Muscle of back (tissue), 11 donors: Measurements from ENCODE around the gene CD3D. TPM values are rescaled to one million over a fixed set of nuclear protein-coding genes. Genes with fewer than 3 reads are reported as not detected.
A peak's percentile ranks its signal among the peaks of the same experiment; 100 is the strongest.
"Not testable (repeated sequence)": the region's sequence is repeated elsewhere in the genome, so short reads cannot be mapped to it uniquely, and the experiment has no call there.

ENCODE experiments used
- DNase-seq, 3 donors: peaks; one replicate each; pipeline versions ENCODE4 v3.0.0 to v3.0.0-alpha.2; 2013
- polyA plus RNA-seq, 10 donors: library from polyadenylated mRNA; unstranded; fragments of 120-200 nt; gene quantifications; one replicate each; pipeline ENCODE4 v1.2.1, GENCODE V29; 2013; ENCODE audit not compliant: insufficient read length in 10 of 10

Gene CD3D
- polyA plus RNA-seq, 10 donors = 0.29 to 16.5 (median 1.5) TPM; not detected in 6

GRCh38 chr11:118340449-118340848 lies 2.1 kb downstream of the CD3D start:
- no peak for DNase-seq

- DNase-seq = no peak
These were observed 3.1 kb downstream of the CD3D start for GRCh38 chr11:118339281-118339961.

- peak in 1 of 3 donors; percentile 19 for DNase-seq
These were observed 3.9 kb downstream of the CD3D start for GRCh38 chr11:118338637-118339061.

- no peak for DNase-seq
These were observed 7.8 kb downstream of the CD3D start for GRCh38 chr11:118334745-118335144.

- DNase-seq = no peak
These were observed 13.8 kb downstream of the CD3D start for GRCh38 chr11:118328745-118329144.

GRCh38 chr11:118325283-118325682 lies 17.2 kb downstream of the CD3D start:
- no peak for DNase-seq

GRCh38 chr11:118322721-118323120 lies 19.8 kb downstream of the CD3D start:
- DNase-seq = no peak

GRCh38 chr11:118321386-118322082 lies 21.0 kb downstream of the CD3D start:
- no peak for DNase-seq

- DNase-seq = no peak
These were observed 22.0 kb downstream of the CD3D start for GRCh38 chr11:118320515-118320914.

- no peak for DNase-seq
These were observed 23.2 kb downstream of the CD3D start for GRCh38 chr11:118319337-118319707.

- no peak for DNase-seq
These were observed 23.7 kb downstream of the CD3D start for GRCh38 chr11:118318581-118319336.

- no peak for DNase-seq
These were observed 24.4 kb downstream of the CD3D start for GRCh38 chr11:118318124-118318523.

GRCh38 chr11:118314988-118315411 lies 27.5 kb downstream of the CD3D start:
- DNase-seq = no peak

GRCh38 chr11:118313242-118313641 lies 29.3 kb downstream of the CD3D start:
- no peak for DNase-seq

- no peak for DNase-seq
These were observed 30.2 kb downstream of the CD3D start for GRCh38 chr11:118312328-118312727.

- DNase-seq = no peak
These were observed 31.0 kb downstream of the CD3D start for GRCh38 chr11:118311518-118311917.

- no peak for DNase-seq
These were observed 31.6 kb downstream of the CD3D start for GRCh38 chr11:118310781-118311485.

GRCh38 chr11:118310271-118310670 lies 32.2 kb downstream of the CD3D start:
- no peak for DNase-seq

GRCh38 chr11:118308995-118309528 lies 33.4 kb downstream of the CD3D start:
- DNase-seq = not testable (repeated sequence)

GRCh38 chr11:118306556-118306955 lies 35.9 kb downstream of the CD3D start:
- no peak for DNase-seq

GRCh38 chr11:118305726-118306125 lies 36.8 kb downstream of the CD3D start:
- no peak for DNase-seq
